GM19438 (cell line): ENCODE measurements around the gene LSAMP.

Experiments
- ATAC-seq: cut with Tn5 transposase; IDR thresholded peaks from one replicate; pipeline ENCODE4 v1.9.1; 2021; ENCODE audit warnings: low read depth; ENCODE audit not compliant: unreplicated experiment

The LSAMP gene

DNA sequence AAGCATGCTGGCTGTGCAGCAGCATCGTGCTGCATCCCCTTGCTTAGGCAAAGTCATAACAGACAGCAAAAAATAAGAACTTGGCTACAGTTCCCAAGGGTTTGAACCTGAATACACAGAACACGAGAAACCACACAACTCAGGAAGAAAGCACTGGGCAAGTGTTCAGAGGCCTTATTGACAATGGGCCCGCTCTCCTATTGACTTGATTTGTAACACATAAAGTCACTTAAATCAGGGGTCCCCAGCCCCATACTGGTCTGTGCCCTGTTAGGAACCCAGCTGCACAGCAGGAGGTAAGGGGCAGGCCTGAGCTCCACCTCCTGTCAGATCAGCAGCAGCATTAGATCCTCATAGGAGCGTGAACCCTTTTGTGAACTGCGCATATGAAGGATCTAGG, 145.1 kb downstream of the LSAMP start:
- ATAC-seq = no peak

DNA sequence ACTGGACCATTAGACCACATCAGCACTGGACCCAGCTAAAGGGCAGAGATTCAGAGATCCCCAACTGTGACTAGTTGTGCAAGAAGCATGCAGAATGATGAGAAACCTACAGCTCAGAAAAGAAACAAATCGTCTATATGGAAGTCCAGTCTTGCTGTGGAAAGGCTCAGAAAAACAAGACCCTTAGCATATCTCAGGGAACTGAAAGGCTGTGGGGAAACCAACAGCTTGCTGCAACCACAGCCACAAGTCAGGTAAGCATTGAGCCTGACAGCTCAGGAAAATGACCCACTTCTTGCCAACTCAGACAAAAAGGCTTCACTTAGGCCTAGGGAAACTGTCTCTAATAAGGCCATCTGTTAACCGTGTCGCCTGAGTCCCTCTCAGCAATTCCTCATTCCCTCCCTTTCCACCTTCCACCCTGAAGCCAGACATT, 145.6 kb downstream of the LSAMP start:
- ATAC-seq = no peak

DNA sequence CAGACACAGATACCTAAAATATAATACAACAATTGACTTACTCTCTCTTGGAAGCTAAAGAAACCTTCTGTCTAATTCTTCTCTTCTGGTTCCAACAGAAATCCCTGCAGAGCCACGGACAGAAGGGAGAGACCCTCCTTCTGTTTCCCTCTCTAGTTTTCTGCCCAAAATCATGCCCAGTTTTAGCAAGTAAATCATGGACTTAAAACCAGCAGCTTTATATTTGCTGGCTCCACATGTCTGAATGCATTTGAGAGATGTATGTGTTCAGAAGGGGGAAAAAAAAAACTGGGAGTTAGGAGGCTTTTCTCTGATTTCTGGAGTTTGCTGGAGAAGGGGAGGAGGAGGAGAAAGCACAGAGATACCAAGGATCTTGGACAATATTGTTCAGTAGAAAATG, 147.1 kb downstream of the LSAMP start:
- ATAC-seq = no peak

DNA sequence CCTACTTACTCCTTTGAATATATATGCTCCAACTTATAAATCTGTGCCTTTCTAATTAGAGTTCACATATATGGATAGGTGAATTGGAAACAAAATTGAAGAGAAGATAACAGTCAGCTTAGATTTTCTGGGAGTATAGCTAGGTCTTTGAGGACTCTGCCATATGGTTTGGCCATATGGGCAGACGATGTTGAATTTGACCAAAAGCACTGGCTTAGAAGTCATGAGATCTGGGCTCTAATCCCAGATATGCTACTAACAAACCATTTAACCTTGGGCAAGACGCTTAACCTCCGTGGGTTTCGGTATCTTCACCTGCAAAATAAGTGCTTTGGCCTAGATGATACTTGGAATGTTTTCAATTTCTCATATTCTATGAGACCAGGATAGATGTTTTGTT, 154.1 kb downstream of the LSAMP start:
- no peak for ATAC-seq

DNA sequence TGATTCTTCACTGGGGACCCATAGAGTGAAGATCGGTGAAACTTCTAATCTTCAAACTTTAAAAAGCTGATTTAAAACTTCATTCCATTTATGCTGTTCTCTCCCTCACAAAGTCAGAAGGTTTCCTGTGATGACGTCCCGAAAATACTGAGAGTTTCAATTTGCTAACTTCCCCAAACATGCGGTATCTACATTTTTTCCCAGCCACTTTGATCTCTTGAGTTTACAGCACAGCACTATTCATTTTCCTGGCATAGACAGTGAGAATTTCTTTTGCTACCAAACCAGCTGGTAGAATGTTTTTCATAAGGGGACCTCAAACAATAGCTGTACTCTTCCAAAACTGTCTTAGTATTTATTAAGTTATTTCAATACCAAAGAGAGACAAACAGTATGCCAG, 156.8 kb downstream of the LSAMP start:
- ATAC-seq = no peak

DNA sequence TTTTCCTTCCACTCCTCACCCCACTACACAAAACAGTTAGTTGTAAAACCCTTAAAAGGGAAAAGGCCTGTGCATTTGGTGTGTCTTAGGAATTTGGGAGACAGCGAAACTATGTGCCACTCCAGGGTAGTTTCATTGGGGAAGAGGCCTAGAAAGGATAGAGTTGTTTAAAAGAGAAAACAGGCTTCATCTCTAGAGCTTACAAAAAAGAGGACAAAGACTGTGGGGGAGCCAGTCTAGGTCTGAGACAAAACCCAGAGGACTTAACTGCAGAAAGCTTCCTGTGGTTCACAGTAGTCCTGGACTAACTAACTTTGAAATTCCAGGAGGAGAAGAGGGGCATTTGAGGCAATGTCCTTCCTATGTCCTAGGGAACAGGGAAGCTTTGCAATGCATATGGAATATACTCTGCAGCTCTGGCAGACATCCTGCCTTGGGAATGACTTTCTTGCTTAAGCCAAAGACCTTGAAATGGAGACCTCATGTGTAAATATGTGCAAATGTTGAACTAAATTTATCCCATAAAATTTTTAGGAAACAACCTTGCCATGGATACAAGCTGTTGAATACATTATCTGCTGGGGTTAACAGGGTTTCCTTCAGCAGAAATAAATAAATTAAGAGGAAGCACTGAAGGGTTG, 159.4 kb downstream of the LSAMP start:
- ATAC-seq = no peak

DNA sequence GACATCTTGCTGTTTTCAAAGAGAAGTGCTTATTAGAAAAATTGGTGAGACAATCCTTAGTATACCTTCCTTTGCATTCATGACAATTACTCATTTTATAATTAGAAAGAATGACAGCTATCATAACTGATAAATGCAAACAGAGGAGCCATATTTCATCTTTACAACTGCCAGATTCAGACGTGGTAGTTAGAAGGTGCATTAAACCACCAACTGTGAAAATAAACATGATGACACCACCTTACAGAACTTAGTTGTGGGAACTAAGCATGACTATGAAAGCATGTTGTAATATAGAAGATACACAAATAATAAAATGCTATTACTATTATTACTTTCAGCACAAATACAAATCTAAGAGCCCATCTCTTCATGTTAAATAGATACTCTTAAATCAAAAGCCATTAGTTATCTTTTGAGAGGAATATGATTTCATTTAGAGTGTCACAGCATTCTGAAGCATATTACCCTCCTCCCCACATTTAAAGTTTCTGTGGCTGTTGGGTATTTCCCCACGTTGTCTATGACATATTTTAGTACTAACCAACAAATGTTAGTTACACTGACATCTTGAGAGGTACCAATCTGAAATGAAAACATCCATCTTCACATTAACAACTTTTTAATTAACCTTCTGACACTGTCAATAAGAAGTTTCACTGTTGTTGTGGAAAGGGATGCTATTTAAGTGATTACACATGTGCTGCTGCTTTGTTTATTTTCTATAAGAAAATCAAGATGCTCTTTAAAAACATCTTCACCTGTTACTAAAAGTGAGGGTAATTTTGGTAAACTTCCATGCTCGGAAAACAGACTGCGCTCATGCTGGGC, 163.8 kb downstream of the LSAMP start:
- ATAC-seq = no peak

DNA sequence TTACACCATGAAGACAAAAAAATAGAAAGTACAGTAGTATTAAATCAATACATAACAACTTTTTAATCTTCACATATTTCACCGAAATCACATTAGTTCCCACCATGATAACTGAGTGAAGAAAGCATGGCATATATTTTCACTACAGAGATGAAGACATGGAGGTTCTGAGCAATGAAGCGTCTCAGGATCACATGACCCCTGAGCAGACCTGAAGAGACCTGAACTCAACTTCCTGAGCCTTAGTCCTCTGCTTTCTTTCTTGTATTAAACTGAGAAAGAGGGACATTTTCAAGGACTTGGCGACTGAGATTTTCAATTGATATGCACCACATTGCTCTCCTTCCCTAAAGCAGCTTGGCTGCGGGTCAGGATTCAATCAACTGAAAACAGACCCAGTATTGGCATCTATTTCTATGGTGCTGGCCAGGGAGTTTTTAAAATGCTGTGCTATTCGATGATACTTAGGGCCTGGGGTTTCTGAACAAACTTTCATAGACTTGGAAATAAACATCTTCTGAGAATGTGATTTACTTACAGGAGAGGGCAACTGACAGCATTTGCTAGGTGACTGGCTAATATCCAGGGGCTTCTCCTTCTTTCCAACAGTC, 165.1 kb downstream of the LSAMP start:
- no peak for ATAC-seq

DNA sequence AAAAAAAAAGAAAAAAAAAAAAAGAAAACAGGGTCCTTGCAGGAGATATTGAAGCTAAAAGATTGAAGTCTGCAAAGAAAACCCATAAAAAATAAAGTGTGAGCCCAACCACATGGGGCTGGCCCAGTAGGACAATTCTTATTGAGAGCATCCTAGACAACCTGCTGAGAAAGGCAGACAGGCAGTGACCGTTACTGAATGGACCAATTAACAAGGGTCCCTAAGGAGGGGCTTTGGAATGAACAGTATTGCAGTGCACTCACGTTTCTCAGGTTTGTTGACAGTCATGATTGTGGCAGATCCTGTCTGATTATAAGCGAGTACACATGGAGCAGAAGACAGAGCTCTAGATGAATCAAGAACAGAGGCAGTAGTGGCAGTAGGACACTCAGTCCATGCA, 168.6 kb downstream of the LSAMP start:
- ATAC-seq = no peak

DNA sequence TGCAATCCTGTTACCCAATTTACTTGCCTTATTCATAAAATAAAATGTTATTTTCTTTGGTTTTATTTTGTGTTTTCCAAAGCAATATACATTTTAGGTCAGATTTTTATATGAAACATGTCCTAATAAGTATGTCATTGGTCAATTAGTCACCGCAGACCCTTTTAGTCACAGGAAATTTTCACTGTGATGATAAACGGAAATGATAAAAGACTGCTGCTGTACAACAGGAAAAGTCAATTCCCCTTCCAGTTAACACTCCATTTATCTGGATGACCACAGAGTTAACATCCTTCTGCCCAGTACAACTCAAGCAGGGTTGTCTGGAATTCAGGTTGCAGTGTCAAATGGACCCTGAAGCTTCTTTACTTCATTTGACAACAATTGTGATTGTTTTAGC, 175.2 kb downstream of the LSAMP start:
- ATAC-seq = no peak

DNA sequence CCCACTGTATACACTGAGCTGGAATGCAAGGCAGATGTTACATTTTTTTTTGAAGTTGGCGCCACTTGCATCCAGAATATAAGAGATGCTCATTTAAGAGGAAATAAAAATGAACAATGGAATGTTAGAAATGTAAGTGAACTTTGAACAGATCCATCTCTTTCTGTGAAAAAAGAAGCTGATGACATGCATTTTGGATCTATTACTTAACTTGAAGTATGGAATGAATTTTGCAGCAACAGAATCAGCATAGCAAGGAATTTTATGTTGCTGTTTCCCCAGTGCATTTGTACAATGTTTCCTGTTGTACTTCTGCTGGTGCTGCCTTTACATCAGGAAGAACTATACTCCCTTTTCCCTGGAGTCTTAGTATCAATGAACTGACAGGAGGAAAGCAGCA, 178.2 kb downstream of the LSAMP start:
- ATAC-seq = no peak

DNA sequence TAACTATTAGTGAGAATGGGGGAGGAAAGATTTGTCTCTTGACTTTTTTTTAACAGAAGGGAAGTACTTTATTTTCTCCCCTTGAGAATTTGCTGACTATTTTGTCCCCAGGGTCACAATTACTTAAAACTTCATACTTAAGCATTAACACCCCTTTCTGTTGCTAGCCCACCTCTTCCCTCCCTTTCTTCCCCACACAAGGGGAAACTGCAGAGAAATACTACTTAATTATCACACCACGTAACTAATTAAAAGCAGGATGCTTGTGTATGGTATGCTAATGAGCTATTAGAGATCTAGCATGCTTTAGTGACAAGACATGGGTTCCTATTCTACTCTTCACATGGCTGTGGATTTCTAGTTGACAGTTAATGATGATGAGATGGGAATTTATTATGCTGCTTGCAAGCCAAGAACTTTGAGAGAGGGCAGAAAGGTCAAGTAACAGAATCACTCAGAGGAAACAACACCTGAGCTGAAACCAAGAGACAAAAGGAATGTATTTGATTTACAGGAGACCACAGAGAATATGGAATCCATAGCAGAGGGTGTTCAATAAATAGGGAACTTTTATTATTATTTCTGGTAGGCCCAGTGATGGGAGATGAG, 179.2 kb downstream of the LSAMP start:
- no peak for ATAC-seq

DNA sequence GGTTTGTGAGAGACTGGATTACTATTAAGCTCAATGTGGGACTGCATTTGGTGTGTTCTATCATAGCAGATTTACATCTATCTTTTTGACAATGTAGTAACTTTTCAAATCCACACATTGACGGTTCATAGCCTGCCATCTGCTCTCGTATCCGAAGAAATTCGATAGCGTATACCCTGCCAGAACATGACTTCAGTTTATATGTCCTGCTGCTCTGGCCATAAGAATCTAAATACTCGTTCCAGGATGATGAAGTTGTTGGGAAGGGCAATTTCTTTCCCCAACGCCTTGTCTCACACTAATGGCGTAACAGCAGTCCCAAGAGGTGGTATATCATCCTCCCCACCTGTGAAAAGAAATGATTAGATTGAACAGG, 180.0 kb downstream of the LSAMP start:
- ATAC-seq = no peak

DNA sequence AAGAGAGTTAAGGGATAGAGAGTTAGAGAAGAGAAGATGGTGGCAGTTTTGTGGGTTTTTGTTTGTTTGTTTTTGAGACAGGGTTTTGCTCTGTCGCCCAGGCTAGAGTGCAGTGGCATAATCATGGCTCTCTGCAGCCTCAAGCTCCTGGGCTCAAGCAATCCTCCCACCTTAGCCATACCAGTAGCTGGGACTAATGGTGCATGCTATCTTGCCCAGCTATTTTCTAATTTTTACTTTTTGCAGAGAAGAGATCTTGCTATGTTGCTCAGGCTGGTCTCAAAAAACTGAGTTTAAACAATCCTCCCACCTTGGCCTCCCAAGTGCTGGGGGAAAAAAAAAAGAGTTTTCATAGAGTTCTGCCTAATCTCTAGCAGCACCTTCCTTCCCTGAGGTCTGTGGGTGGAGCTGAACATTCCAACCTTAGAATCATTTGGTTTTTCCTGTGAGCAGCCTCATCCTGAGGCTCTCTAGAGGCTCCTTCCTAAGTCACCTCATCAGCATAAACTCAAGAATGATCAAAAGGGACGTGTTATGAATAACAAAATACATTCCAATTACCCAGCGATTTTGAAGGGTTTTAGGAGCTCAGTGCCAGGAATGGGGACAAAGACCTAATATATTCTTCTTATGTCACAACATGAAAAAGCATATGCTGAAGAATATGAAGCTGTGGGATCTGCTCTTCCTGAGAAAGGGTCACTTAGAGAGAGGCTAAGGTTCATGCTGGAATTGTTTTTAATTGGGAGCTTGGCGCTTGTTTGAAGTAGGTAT, 180.6 kb downstream of the LSAMP start:
- ATAC-seq = no peak

DNA sequence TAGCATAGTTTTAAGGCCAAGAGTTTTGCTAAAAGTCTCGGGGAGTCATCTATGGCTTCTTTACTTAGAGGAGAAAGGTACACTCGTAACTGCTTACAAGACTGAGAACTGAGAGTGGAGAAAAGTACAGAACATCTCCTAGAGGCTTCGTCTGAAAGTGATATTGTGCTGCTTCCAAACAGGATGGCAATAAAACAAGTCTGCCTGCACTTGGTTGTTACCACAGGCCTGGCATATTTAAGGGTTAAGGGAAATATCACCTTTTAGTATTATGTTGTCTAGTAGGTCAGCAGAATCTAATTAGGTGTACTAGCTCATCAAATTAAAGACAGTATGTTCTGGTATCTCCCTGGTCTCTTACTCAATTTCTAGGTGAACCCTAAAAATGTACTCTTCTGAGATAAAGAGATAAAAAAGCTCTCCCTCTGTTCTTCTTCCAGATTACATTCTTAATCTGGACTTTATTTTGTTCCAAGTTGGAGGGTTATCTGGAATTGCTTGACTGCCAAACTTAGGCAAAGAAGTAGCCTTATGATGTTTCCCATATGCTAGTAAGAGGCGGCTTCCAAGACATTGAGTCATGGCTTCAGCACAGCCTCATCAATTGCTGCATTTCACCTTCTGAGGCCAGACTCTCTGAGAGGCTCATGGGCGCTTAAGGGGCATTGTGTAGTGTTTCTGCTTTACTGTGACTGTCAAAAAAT, 181.3 kb downstream of the LSAMP start:
- ATAC-seq = no peak

DNA sequence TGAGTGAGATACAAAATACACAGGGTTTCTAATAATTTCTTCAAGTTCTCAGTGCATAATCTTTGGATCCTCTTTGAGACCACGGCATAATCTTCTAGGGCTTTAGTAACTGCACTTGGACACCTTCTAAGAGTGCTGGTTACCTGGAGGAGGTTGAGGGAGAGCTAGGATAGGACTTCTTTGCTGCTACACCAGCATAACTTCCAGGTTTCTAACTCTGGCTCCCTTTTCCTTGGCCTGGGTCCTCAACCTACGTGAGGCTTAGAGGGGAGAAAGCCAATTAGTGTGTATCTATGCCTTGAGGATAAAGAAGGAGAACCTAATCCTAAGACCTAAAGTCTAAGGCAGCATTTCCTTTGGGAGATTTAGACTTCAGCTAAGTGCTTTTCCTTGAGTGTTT, 184.8 kb downstream of the LSAMP start:
- no peak for ATAC-seq

DNA sequence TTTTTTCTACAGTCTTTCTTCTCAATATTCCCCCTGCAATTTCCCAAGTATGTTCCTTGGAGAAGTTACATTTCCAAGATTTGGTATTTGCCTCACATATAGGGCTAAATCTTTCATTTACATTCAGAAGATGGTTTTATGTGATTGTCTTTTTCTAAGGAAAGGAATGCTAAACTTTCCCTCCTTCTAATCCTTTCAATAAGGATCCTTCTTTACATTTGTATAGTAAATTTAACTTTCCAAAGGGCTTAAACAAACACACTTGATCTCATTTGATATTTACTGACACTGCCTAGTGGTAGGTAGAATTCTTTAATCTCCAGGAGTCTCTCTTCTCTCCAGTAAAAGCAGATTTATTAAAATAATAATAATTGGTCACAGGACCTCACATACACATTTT, 185.3 kb downstream of the LSAMP start:
- no peak for ATAC-seq

DNA sequence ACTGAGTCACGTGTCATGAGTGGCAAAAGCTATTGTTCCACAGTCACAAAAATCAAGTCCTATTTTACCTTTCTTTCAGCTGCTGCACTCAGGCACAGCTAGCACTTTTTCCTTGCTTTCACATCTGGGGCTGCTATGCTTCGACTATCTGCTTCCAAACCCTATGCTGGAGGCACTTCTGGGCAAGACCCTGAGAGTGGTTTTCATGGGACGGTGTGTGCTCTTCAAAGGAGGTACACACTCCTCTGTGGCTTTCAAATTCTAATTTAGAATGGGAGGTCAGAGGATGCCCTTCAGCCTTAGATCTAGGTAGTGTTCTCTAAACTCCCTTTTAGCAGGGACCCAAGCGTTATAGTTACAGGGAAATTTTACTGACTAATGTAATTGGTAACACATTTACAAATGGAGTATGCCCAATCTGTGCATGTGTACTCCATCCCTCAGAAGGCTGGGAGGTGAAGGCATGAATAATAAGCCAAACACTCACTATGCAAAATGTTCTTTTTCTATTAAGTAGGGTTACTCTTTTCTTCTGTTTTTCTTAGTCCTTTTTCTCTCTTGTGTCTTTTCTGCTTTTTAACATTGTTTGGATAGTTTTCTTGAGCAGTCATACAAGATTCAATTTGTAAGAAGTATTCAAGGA, 188.3 kb downstream of the LSAMP start:
- no peak for ATAC-seq

DNA sequence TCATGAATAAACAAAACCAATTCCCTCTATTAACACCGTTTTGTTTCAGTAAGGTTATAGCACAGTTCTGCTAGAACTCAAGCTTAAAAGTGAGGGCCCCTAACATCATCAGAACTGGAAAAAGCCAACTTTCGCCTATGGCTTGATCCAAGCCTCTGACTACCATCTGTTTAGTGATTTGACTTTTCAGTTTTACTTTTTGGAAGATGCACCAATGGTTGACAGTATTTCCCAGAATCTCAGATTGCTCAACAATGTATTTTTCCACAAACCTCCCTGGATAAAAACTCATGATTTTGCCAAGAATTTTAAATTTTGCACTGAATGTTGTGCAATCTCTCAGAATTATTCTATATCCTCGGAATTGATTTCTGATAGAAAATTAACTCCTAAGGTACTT, 190.7 kb downstream of the LSAMP start:
- ATAC-seq = no peak

DNA sequence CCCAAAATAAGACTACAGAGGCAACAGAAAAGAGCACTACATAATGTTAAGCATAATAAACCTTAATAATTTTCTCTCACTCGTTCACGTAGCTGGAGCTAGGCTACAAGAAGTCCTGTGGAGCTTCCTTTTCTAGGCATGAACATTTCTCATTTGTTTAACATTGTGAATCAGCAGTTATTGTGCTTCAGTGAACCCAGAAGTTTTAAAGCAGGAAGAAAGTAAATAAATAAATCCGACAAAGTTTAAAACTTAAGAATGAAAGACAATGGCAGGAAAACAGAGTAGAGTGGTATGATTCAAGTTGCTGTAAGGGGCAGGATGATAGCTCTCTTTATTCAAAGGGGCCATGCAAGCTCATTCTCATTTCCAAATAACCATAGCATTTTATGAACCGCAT, 191.8 kb downstream of the LSAMP start:
- no peak for ATAC-seq
